OCI-LY1 (cell line): ENCODE data around the gene PRKCZ.

Experiments
- CTCF ChIP-seq: fragments of 200-600 bp; sonication (generic), shearing (Covaris generic); IDR thresholded peaks from 2 replicates; pipeline ENCODE4 v1.5.1; 2017; ENCODE audit warnings: mild to moderate bottlenecking, antibody characterized with exemption, low read length, moderate library complexity, mixed read lengths
- EZH2 ChIP-seq: fragments of 200-600 bp; sonication (generic), shearing (Covaris generic); IDR thresholded peaks from 2 replicates; pipeline ENCODE4 v1.8.0; 2017; ENCODE audit warnings: borderline replicate concordance, mixed run types, mild to moderate bottlenecking, antibody characterized with exemption, low read length, moderate library complexity, mixed read lengths

- no peak for TF ChIP-seq EZH2
- no peak for TF ChIP-seq CTCF
These were observed 40.8 kb upstream of the PRKCZ start for GRCh38 chr1:2009101-2010053.
